Breast epithelium (tissue), 4 donors: ENCODE results near the gene ZNF211. TPM values are rescaled to one million over a fixed set of nuclear protein-coding genes. Genes with fewer than 3 reads are reported as not detected.
A peak's percentile ranks its signal among the peaks of the same experiment; 100 is the strongest.

Source experiments
- DNase-seq, 2 donors: peaks; one replicate each; pipeline ENCODE4 v3.0.0-alpha.2; 2019; ENCODE audit warnings: low spot score in 2 of 2
- H3K27ac ChIP-seq, 2 donors: fragments of 200-600 bp; sonication (generic) in 1 of 2; one replicate each; pipeline ENCODE4 v1.5.1; 2016 to 2019; ENCODE audit warnings: mild to moderate bottlenecking in 1 of 2
- H3K27me3 ChIP-seq, 2 donors: fragments of 200-600 bp; sonication (generic) in 1 of 2; one replicate each; pipeline versions ENCODE4 v1.5.1 to v1.6.0; 2017 to 2019; ENCODE audit warnings: control low read depth in 1 of 2, mild to moderate bottlenecking in 1 of 2
- H3K36me3 ChIP-seq: fragments of 200-600 bp; one replicate; pipeline ENCODE4 v1.5.1; 2019
- H3K4me1 ChIP-seq, 2 donors: fragments of 200-600 bp; sonication (generic); one replicate each; pipeline ENCODE4 v1.5.1; 2016 to 2019; ENCODE audit warnings: control low read depth in 1 of 2
- H3K4me3 ChIP-seq, 3 donors: fragments of 200-600 bp; sonication (generic); 1 replicate in 2 of 3; 2 replicates in 1 of 3; pipeline ENCODE4 v1.5.1; 2016 to 2019; ENCODE audit warnings: mild to moderate bottlenecking in 3 of 3, moderate library complexity in 2 of 3
- H3K9me3 ChIP-seq, 2 donors: fragments of 200-600 bp; sonication (generic) in 1 of 2; one replicate each; pipeline ENCODE4 v1.5.1; 2016 to 2019; ENCODE audit warnings: control low read depth in 1 of 2
- CTCF ChIP-seq, 3 donors: fragments of 450-650 bp; IDR thresholded peaks; one replicate each; pipeline ENCODE4 v1.5.1; 2016 to 2017; ENCODE audit warnings: antibody characterized with exemption in 3 of 3, mild to moderate bottlenecking in 3 of 3, moderate library complexity in 3 of 3
- POLR2A ChIP-seq: fragments of 450-650 bp; IDR thresholded peaks from one replicate; pipeline ENCODE4 v1.6.1; 2016; ENCODE audit warnings: antibody characterized with exemption, mild to moderate bottlenecking, moderate library complexity
- POLR2AphosphoS5 ChIP-seq, 3 donors: sonication (generic); formaldehyde crosslinking; IDR thresholded peaks; one replicate each; pipeline ENCODE4 v1.6.1; 2017; ENCODE audit warnings: antibody characterized with exemption in 3 of 3
- intact Hi-C: fragments of 100-400 bp; cut with DNase I; formaldehyde crosslinking; loops from one replicate; pipeline ENCODE4 v1.15.1; 2023; ENCODE audit warnings: low total_unique reads
- total RNA-seq, 3 donors: library from RNA; depleted of rRNA; stranded (reverse); fragments of >200 nt; gene quantifications; one replicate each; pipeline ENCODE4 v1.1.0, GENCODE V29; 2016

The ZNF211 gene
- total RNA-seq, 3 donors from 2014 or later, result 8.2 to 23.1 (median 16.4) TPM

DNA sequence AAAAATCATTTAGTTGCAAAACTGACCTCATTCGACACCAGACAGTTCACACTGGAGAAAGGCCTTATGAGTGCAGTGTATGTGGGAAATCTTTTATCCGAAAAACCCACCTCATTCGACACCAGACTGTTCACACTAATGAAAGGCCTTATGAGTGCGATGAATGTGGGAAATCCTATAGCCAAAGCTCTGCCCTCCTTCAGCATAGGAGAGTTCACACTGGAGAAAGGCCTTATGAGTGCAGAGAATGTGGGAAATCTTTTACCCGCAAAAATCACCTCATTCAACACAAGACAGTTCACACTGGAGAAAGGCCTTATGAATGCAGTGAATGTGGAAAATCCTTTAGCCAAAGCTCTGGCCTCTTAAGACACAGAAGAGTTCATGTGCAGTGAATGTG, 26.0 kb upstream of the ZNF211 start:
- H3K27me3 ChIP-seq, result no peaks in the 10 kb centered on the region
- H3K9me3 ChIP-seq, result peaks cover 71% of the 10 kb centered on the region in 2 donors
- no peak for DNase-seq
- TF ChIP-seq POLR2AphosphoS5 (IDR thresholded peaks at IDR 0.05) (no peak), CTCF (IDR thresholded peaks at IDR 0.05) (no peak), POLR2A (no peak)
- no peak overlapping the region for H3K27ac ChIP-seq
- intact Hi-C loops, result no loop called here
- peaks cover 12% of the 10 kb centered on the region for H3K36me3 ChIP-seq
- H3K4me3 ChIP-seq, result no peak overlapping the region
- no peaks in the 10 kb centered on the region for H3K4me1 ChIP-seq

DNA sequence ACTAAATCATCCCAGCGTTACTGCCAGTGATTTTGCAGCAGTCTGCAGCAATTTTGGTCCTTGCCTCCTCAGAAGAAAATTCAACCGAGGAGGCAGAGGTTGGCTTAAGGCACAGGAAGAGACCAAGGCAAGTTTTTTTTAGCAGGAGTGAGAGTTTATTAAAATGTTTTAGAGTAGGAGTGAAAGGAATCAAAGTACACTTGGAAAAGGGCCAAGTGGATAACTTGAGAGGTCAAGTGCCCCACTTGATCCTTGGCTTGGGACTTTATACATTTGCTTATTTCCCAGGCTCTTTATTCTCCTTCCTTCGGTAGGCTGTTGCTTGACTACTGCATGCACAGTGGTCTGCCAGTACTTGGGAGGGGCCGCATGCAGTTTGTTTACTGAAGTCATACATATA, 21.9 kb upstream of the ZNF211 start:
- Histone ChIP-seq H3K4me1 (no peaks in the 10 kb centered on the region), H3K36me3 (peaks cover 4% of the 10 kb centered on the region), H3K4me3 (no peak overlapping the region), H3K27me3 (no peaks in the 10 kb centered on the region), H3K9me3 (peaks cover 43 to 45% of the 10 kb centered on the region in 2 donors), H3K27ac (no peak overlapping the region)
- no peak for DNase-seq
- TF ChIP-seq CTCF (IDR thresholded peaks at IDR 0.05) (no peak), POLR2AphosphoS5 (IDR thresholded peaks at IDR 0.05) (no peak), POLR2A (no peak)
- intact Hi-C loops, result no loop called here

GRCh38 chr19:57613941-57614743, 18.8 kb upstream of the ZNF211 start, which contains the start of gene ZNF134:
TSS of gene ZNF134 (plus strand) at chr19:57614242. CDS start at chr19:57619469, 5,227 bp downstream.
- intact Hi-C loops, result no loop called here
- H3K9me3 ChIP-seq, result peaks cover 45 to 46% of the 10 kb centered on the region in 2 donors
- DNase-seq, result peak; percentile 82 to 88
- H3K4me3 ChIP-seq, result peak within 1 kb of the TSS; percentile 84 to 100 (median 86)
- H3K4me1 ChIP-seq, result no peaks in the 10 kb centered on the region
- H3K27ac ChIP-seq, result peak within 1 kb of the TSS; percentile 81 to 82
- no peaks in the 10 kb centered on the region for H3K27me3 ChIP-seq
- TF ChIP-seq CTCF (IDR thresholded peaks at IDR 0.05) (peak in 1 of 3 donors; percentile 7), POLR2AphosphoS5 (IDR thresholded peaks at IDR 0.05) (peak in 2 of 3 donors; percentile 26 to 70), POLR2A (no peak)
- peaks cover 16% of the 10 kb centered on the region for H3K36me3 ChIP-seq

GRCh38 chr19:57615346-57615745, 17.6 kb upstream of the ZNF211 start:
- DNase-seq, result no peak
- Histone ChIP-seq H3K9me3 (peaks cover 55 to 57% of the 10 kb centered on the region in 2 donors), H3K4me3 (peak overlapping the region in 2 of 3 donors; percentile 84 to 100), H3K4me1 (no peaks in the 10 kb centered on the region), H3K27me3 (no peaks in the 10 kb centered on the region), H3K27ac (no peak overlapping the region), H3K36me3 (peaks cover 28% of the 10 kb centered on the region)
- intact Hi-C loops, result no loop called here
- no peak for TF ChIP-seq POLR2AphosphoS5 (IDR thresholded peaks at IDR 0.05)
- TF ChIP-seq CTCF (IDR thresholded peaks at IDR 0.05), result no peak
- TF ChIP-seq POLR2A, result no peak

GRCh38 chr19:57620673-57621348, 12.2 kb upstream of the ZNF211 start:
- TF ChIP-seq POLR2A (no peak), POLR2AphosphoS5 (IDR thresholded peaks at IDR 0.05) (no peak), CTCF (IDR thresholded peaks at IDR 0.05) (no peak)

More at GRCh38 chr19:57620673-57621348, 12.2 kb upstream of the ZNF211 start:
- no peak for DNase-seq
- Histone ChIP-seq H3K4me3 (peak overlapping the region in 1 of 3 donors; percentile 9), H3K4me1 (no peaks in the 10 kb centered on the region), H3K36me3 (peaks cover 34% of the 10 kb centered on the region), H3K9me3 (peaks cover 99 to 100% of the 10 kb centered on the region in 2 donors), H3K27ac (no peak overlapping the region), H3K27me3 (no peaks in the 10 kb centered on the region)
- intact Hi-C loops, result no loop called here
